ENCODE measurements around the gene DPH3.

Gene DPH3

GRCh38 chr3:16279010-16279801 lies 14.5 kb upstream of the DPH3 start:
- DNase-seq (ENCODE audit: extremely low spot score), result no peak
- ChIA-PET CTCF (no interaction called here), POLR2A (no interaction called here)
- no peak for TF ChIP-seq CTBP1 (IDR thresholded peaks at IDR 0.05; ENCODE audit: borderline replicate concordance)
- no peak for TF ChIP-seq L3MBTL2 (conservative IDR thresholded peaks at IDR 0.05)
- TF ChIP-seq FOXM1 (IDR thresholded peaks at IDR 0.05; ENCODE audit: borderline replicate concordance), result no peak
- TF ChIP-seq ELF4 (IDR thresholded peaks at IDR 0.05), result no peak
- TF ChIP-seq HDGF (IDR thresholded peaks at IDR 0.05; ENCODE audit: borderline replicate concordance), result no peak
- TF ChIP-seq BHLHE40 (IDR thresholded peaks at IDR 0.05; ENCODE audit: borderline replicate concordance), result no peak
- TF ChIP-seq SP1 (IDR thresholded peaks at IDR 0.05), result no peak
- no peak for TF ChIP-seq LEF1 (IDR thresholded peaks at IDR 0.05; ENCODE audit: borderline replicate concordance)
- no peak for TF ChIP-seq TARDBP (IDR thresholded peaks at IDR 0.05)
- TF ChIP-seq FOXA1 (IDR thresholded peaks at IDR 0.05), result no peak
- no peak for TF ChIP-seq SUZ12 (IDR thresholded peaks at IDR 0.05)
- no peak for TF ChIP-seq ARNT (IDR thresholded peaks at IDR 0.05)
- no peak for TF ChIP-seq NFRKB (IDR thresholded peaks at IDR 0.05)
- TF ChIP-seq PKNOX1 (IDR thresholded peaks at IDR 0.05), result no peak

GRCh38 chr3:16277471-16277870 lies 12.7 kb upstream of the DPH3 start:
- POLR2A ChIA-PET, result interaction anchor here (1.2 kb wide), 1 partner anchor 13 kb away, joined by 3 read pairs; the partner anchor contains the start of genes DPH3 and OXNAD1
- CTCF ChIA-PET, result no interaction called here
- TF ChIP-seq TARDBP (IDR thresholded peaks at IDR 0.05) (no peak), L3MBTL2 (conservative IDR thresholded peaks at IDR 0.05) (no peak), PKNOX1 (IDR thresholded peaks at IDR 0.05) (no peak), BHLHE40 (IDR thresholded peaks at IDR 0.05; ENCODE audit: borderline replicate concordance) (no peak), SUZ12 (IDR thresholded peaks at IDR 0.05) (no peak), ZNF384 (IDR thresholded peaks at IDR 0.05) (no peak), ELF4 (IDR thresholded peaks at IDR 0.05) (no peak), ARNT (IDR thresholded peaks at IDR 0.05) (no peak), FOXK2 (IDR thresholded peaks at IDR 0.05) (no peak), FOXA1 (IDR thresholded peaks at IDR 0.05) (no peak), NFRKB (IDR thresholded peaks at IDR 0.05) (no peak), SP1 (IDR thresholded peaks at IDR 0.05) (no peak), LEF1 (IDR thresholded peaks at IDR 0.05; ENCODE audit: borderline replicate concordance) (no peak), HDGF (IDR thresholded peaks at IDR 0.05; ENCODE audit: borderline replicate concordance) (no peak), CTBP1 (IDR thresholded peaks at IDR 0.05; ENCODE audit: borderline replicate concordance) (no peak), FOXM1 (IDR thresholded peaks at IDR 0.05; ENCODE audit: borderline replicate concordance) (no peak)
- no peak for DNase-seq (ENCODE audit: extremely low spot score)

GRCh38 chr3:16273867-16274266 lies 9.1 kb upstream of the DPH3 start:
- DNase-seq (ENCODE audit: extremely low spot score), result no peak
- POLR2A ChIA-PET, result no interaction called here
- CTCF ChIA-PET, result interaction anchor here (0.7 kb wide), 1 partner anchor 16 kb away, joined by 3 read pairs; no protein-coding TSS in a partner anchor
- no peak for TF ChIP-seq FOXA1 (IDR thresholded peaks at IDR 0.05)
- no peak for TF ChIP-seq ELF4 (IDR thresholded peaks at IDR 0.05)
- no peak for TF ChIP-seq BHLHE40 (IDR thresholded peaks at IDR 0.05; ENCODE audit: borderline replicate concordance)
- no peak for TF ChIP-seq NFRKB (IDR thresholded peaks at IDR 0.05)

- no peak for DNase-seq (ENCODE audit: extremely low spot score)
- ChIA-PET POLR2A (no interaction called here), CTCF (no interaction called here)
- TF ChIP-seq LEF1 (IDR thresholded peaks at IDR 0.05; ENCODE audit: borderline replicate concordance) (no peak), NFRKB (IDR thresholded peaks at IDR 0.05) (no peak), ELF4 (IDR thresholded peaks at IDR 0.05) (no peak), BHLHE40 (IDR thresholded peaks at IDR 0.05; ENCODE audit: borderline replicate concordance) (no peak), FOXA1 (IDR thresholded peaks at IDR 0.05) (no peak), HDGF (IDR thresholded peaks at IDR 0.05; ENCODE audit: borderline replicate concordance) (no peak), L3MBTL2 (conservative IDR thresholded peaks at IDR 0.05) (no peak), SUZ12 (IDR thresholded peaks at IDR 0.05) (no peak), PKNOX1 (IDR thresholded peaks at IDR 0.05) (no peak), FOXM1 (IDR thresholded peaks at IDR 0.05; ENCODE audit: borderline replicate concordance) (no peak), ZNF384 (IDR thresholded peaks at IDR 0.05) (no peak), TARDBP (IDR thresholded peaks at IDR 0.05) (no peak), CTBP1 (IDR thresholded peaks at IDR 0.05; ENCODE audit: borderline replicate concordance) (no peak), ARNT (IDR thresholded peaks at IDR 0.05) (no peak), FOXK2 (IDR thresholded peaks at IDR 0.05) (no peak), SP1 (IDR thresholded peaks at IDR 0.05) (no peak)
Measured at GRCh38 chr3:16272588-16272987, 7.8 kb upstream of the DPH3 start.

GRCh38 chr3:16270855-16271254 lies 6.1 kb upstream of the DPH3 start:
- CTCF ChIA-PET, result interaction anchor here (1.5 kb wide), 1 partner anchor 19 kb away, joined by 4 read pairs; no protein-coding TSS in a partner anchor
- POLR2A ChIA-PET, result no interaction called here
- DNase-seq (ENCODE audit: extremely low spot score), result no peak
- no peak for TF ChIP-seq TARDBP (IDR thresholded peaks at IDR 0.05)
- no peak for TF ChIP-seq ARNT (IDR thresholded peaks at IDR 0.05)
- no peak for TF ChIP-seq CTBP1 (IDR thresholded peaks at IDR 0.05; ENCODE audit: borderline replicate concordance)
- TF ChIP-seq FOXK2 (IDR thresholded peaks at IDR 0.05), result no peak
- no peak for TF ChIP-seq SUZ12 (IDR thresholded peaks at IDR 0.05)
- no peak for TF ChIP-seq ZNF384 (IDR thresholded peaks at IDR 0.05)
- no peak for TF ChIP-seq L3MBTL2 (conservative IDR thresholded peaks at IDR 0.05)
- TF ChIP-seq PKNOX1 (IDR thresholded peaks at IDR 0.05), result no peak
- no peak for TF ChIP-seq SP1 (IDR thresholded peaks at IDR 0.05)

Measured in HEK293T (cell line).